A549 (cell line): ENCODE measurements around the gene SHTN1. TPM values are rescaled to one million over a fixed set of nuclear protein-coding genes. Genes with fewer than 3 reads are reported as not detected.

Experiments used
- ATAC-seq, 2 experiments: fragments of 200-7000 bp in 1 of 2; fragments of >200 bp in 1 of 2; cut with Nextera tagmentation in 1 of 2; cut with Tn5 transposase in 1 of 2; 3 replicates each; pipeline versions ENCODE4 v1.8.0 to v1.9.1; 2018 to 2020; ENCODE audit warnings: mild to moderate bottlenecking in 1 of 2, moderate library complexity in 1 of 2
- CTCF ChIA-PET: fragments of 300-600 bp; sonication (Branson Sonifier 250); formaldehyde crosslinking; extraction: SDS; loops from one replicate; lab custom pipeline; 2021; ENCODE audit warnings: antibody characterized with exemption, inconsistent platforms; lab: Yijun Ruan, JAX
- POLR2A ChIA-PET: fragments of 350-600 bp; formaldehyde crosslinking; extraction: SDS; loops from one replicate; lab custom pipeline; 2021; ENCODE audit warnings: antibody characterized with exemption, inconsistent platforms; lab: Yijun Ruan, JAX
- DNase-seq, 2 experiments: peaks; one replicate each; pipeline versions ENCODE4 v3.0.0 to v3.0.0-alpha.2; 2011 to 2016; ENCODE audit warnings: low read depth in 1 of 2, low spot score in 1 of 2
- FAIRE-seq: peaks from 2 replicates; lab custom pipeline; 2011; peaks lifted over from hg19 to GRCh38; lab: Jason Lieb, UNC
- H3K27ac ChIP-seq, 2 experiments: fragments of >200 bp; sonication (Bioruptor Twin); formaldehyde crosslinking; 3 replicates each; pipeline ENCODE4 v1.5.1; 2016 to 2017
- H3K4me1 ChIP-seq: fragments of >200 bp; sonication (Bioruptor Twin); formaldehyde crosslinking; 3 replicates; pipeline ENCODE4 v1.6.1; 2016
- H3K4me2 ChIP-seq: fragments of >200 bp; sonication (Bioruptor Twin); formaldehyde crosslinking; 3 replicates; pipeline ENCODE4 v1.6.1; 2016
- H3K4me3 ChIP-seq: fragments of >200 bp; sonication (Bioruptor Twin); formaldehyde crosslinking; 3 replicates; pipeline ENCODE4 v1.5.1; 2016
- H3K9me3 ChIP-seq: fragments of >200 bp; sonication (Bioruptor Twin); formaldehyde crosslinking; 3 replicates; pipeline ENCODE4 v1.6.1; 2016
- ATOH8 ChIP-seq: fragments of 250-450 bp; sonication (Bioruptor Pico); IDR thresholded peaks from 2 replicates; pipeline ENCODE4 v1.5.0; 2020; ENCODE audit warnings: low read depth, mild to moderate bottlenecking, moderate library complexity
- BCL3 ChIP-seq: fragments of >200 bp; sonication (Bioruptor Twin); formaldehyde crosslinking; IDR thresholded peaks from 3 replicates; pipeline ENCODE4 v1.6.1; 2016
- CBX2 ChIP-seq: fragments of 200-600 bp; sonication (generic); IDR thresholded peaks from 2 replicates; pipeline ENCODE4 v1.6.1; 2016; ENCODE audit warnings: low read depth, mild to moderate bottlenecking, borderline replicate concordance
- CEBPB ChIP-seq, 2 experiments: fragments of >200 bp in 1 of 2; sonication (Bioruptor Twin) in 1 of 2; formaldehyde crosslinking in 1 of 2; IDR thresholded peaks; 2 replicates each; pipeline ENCODE4 v1.6.1; 2012 to 2016
- CHD2 ChIP-seq: fragments of 150-350 bp; IDR thresholded peaks from 2 replicates; pipeline ENCODE4 v1.6.1; 2014; ENCODE audit warnings: low read length; ENCODE audit not compliant: partially characterized antibody
- CHD4 ChIP-seq: fragments of 200-600 bp; sonication (generic); IDR thresholded peaks from 2 replicates; pipeline ENCODE4 v1.6.1; 2016; ENCODE audit warnings: antibody characterized with exemption, mild to moderate bottlenecking, borderline replicate concordance
- CTCF ChIP-seq: fragments of >200 bp; sonication (Bioruptor Twin); formaldehyde crosslinking; IDR thresholded peaks from 3 replicates; pipeline ENCODE4 v1.5.1; 2016
- ELK1 ChIP-seq: fragments of 150-350 bp; IDR thresholded peaks from 2 replicates; pipeline ENCODE4 v1.6.1; 2014; ENCODE audit warnings: low read depth, mild to moderate bottlenecking, low read length
- EP300 ChIP-seq, 2 experiments: fragments of >200 bp; sonication (Bioruptor Twin); formaldehyde crosslinking; IDR thresholded peaks; 2 replicates in 1 of 2; 3 replicates in 1 of 2; pipeline ENCODE4 v1.6.1; 2016 to 2017
- ESRRA ChIP-seq: fragments of 150-350 bp; IDR thresholded peaks from 2 replicates; pipeline ENCODE4 v1.6.1; 2014; ENCODE audit warnings: mild to moderate bottlenecking, low read length, borderline replicate concordance
- HDAC2 ChIP-seq: fragments of 200-600 bp; sonication (generic); IDR thresholded peaks from 2 replicates; pipeline ENCODE4 v1.6.1; 2016
- HEYL ChIP-seq: fragments of 250-450 bp; sonication (Bioruptor Pico); IDR thresholded peaks from 2 replicates; pipeline ENCODE4 v1.8.0; 2021; ENCODE audit warnings: mild to moderate bottlenecking, moderate library complexity
- HOXA7 ChIP-seq: fragments of 250-450 bp; sonication (Bioruptor Pico); IDR thresholded peaks from 2 replicates; pipeline ENCODE4 v1.5.0; 2020; ENCODE audit warnings: mild to moderate bottlenecking, moderate library complexity
- HOXB5 ChIP-seq: fragments of 250-450 bp; sonication (Bioruptor Pico); IDR thresholded peaks from 2 replicates; pipeline ENCODE4 v1.5.0; 2020; ENCODE audit warnings: mild to moderate bottlenecking, moderate library complexity
- JUN ChIP-seq, 2 experiments: fragments of >200 bp; sonication (Bioruptor Twin); formaldehyde crosslinking; IDR thresholded peaks; 2 replicates in 1 of 2; 3 replicates in 1 of 2; pipeline ENCODE4 v1.6.1; 2016 to 2017
- JUNB ChIP-seq: fragments of >200 bp; sonication (Bioruptor Twin); formaldehyde crosslinking; IDR thresholded peaks from 2 replicates; pipeline ENCODE4 v1.6.1; 2016
- KDM1A ChIP-seq: fragments of 200-600 bp; sonication (generic); IDR thresholded peaks from 2 replicates; pipeline ENCODE4 v1.6.1; 2016; ENCODE audit warnings: low read depth, mild to moderate bottlenecking
- KDM5A ChIP-seq: fragments of 200-600 bp; sonication (generic); IDR thresholded peaks from 2 replicates; pipeline ENCODE4 v1.6.1; 2016; ENCODE audit warnings: antibody characterized with exemption, mild to moderate bottlenecking
- MAFK ChIP-seq: fragments of 450-650 bp; IDR thresholded peaks from 2 replicates; pipeline ENCODE4 v1.6.1; 2014; ENCODE audit not compliant: partially characterized antibody
- MYC ChIP-seq: IDR thresholded peaks from 2 replicates; pipeline ENCODE4 v1.6.1; 2012; ENCODE audit warnings: mild to moderate bottlenecking, inconsistent platforms, low read length, improper control_type of control experiment, borderline replicate concordance
- NPAS2 ChIP-seq: fragments of 250-450 bp; sonication (Bioruptor Pico); IDR thresholded peaks from 2 replicates; pipeline ENCODE4 v1.8.0; 2022; ENCODE audit warnings: mild to moderate bottlenecking, moderate library complexity, borderline replicate concordance
- NR3C1 ChIP-seq: fragments of >200 bp; sonication (Bioruptor Twin); formaldehyde crosslinking; IDR thresholded peaks from 3 replicates; pipeline ENCODE4 v1.6.1; 2017
- POLR2A ChIP-seq: IDR thresholded peaks from 2 replicates; pipeline ENCODE4 v1.6.1; 2012; ENCODE audit warnings: mild to moderate bottlenecking, low read length
- RARB ChIP-seq: fragments of 250-450 bp; sonication (Bioruptor Pico); IDR thresholded peaks from 2 replicates; pipeline ENCODE4 v1.8.0; 2021; ENCODE audit warnings: mild to moderate bottlenecking, moderate library complexity
- RNF2 ChIP-seq: fragments of 200-600 bp; sonication (generic); IDR thresholded peaks from 2 replicates; pipeline ENCODE4 v1.6.1; 2016; ENCODE audit warnings: low read depth, mild to moderate bottlenecking, antibody characterized with exemption, moderate library complexity, borderline replicate concordance
- SMC3 ChIP-seq: fragments of >200 bp; sonication (Bioruptor Twin); formaldehyde crosslinking; IDR thresholded peaks from 3 replicates; pipeline ENCODE4 v1.6.1; 2018; ENCODE audit warnings: inconsistent platforms
- TP53 ChIP-seq: fragments of 250-450 bp; sonication (Bioruptor Pico); IDR thresholded peaks from 2 replicates; pipeline ENCODE4 v1.5.0; 2021; ENCODE audit warnings: mild to moderate bottlenecking, moderate library complexity
- ZC3H11A ChIP-seq: fragments of 450-650 bp; IDR thresholded peaks from 2 replicates; pipeline ENCODE4 v1.6.1; 2014; ENCODE audit warnings: antibody characterized with exemption, mild to moderate bottlenecking
- ZFP36 ChIP-seq: fragments of 450-650 bp; IDR thresholded peaks from 2 replicates; pipeline ENCODE4 v1.6.1; 2014; ENCODE audit warnings: borderline replicate concordance; ENCODE audit not compliant: partially characterized antibody
- WGBS: methylation state at CpG from one replicate; pipeline ENCODE4 v1.1.6; 2017; ENCODE audit errors: missing lambda C conversion rate; 5-methylcytosine and 5-hydroxymethylcytosine counted together
- polyA plus RNA-seq, 4 experiments: library from polyadenylated mRNA; depleted of rRNA in 3 of 4; stranded (reverse); fragments of >200 nt; fragmentation: RNase III in 1 of 4; extraction: RNeasy Plus Mini Kit Qiagen cat#74134 plus additional on column Dnase treatment in 1 of 4; gene quantifications; 2 replicates in 3 of 4; 3 replicates in 1 of 4; pipeline ENCODE4 v1.2.3, GENCODE V29; 2011 to 2017

Gene SHTN1
- polyA plus RNA-seq, 2 of the 4 experiments (the other 2 are of a cell fraction), result 21.7 to 63.1 TPM

GRCh38 chr10:116861796-116862195, 143.2 kb downstream of the SHTN1 start:
- no peak for TF ChIP-seq SMC3
- TF ChIP-seq HEYL (CRISPR knock-in tag), result no peak
- TF ChIP-seq ZFP36, result no peak
- TF ChIP-seq HDAC2, result no peak
- TF ChIP-seq ZC3H11A, result no peak
- no peak for TF ChIP-seq CHD4
- no peak for TF ChIP-seq RARB (CRISPR knock-in tag)
- TF ChIP-seq MYC, result no peak
- TF ChIP-seq NPAS2 (CRISPR knock-in tag), result no peak
- Histone ChIP-seq H3K9me3 (peaks cover 15% of the 10 kb centered on the region; the same call in 1 of the 3 replicates), H3K4me3 (no peak overlapping the region), H3K27ac (no peak overlapping the region), H3K4me1 (peaks cover 2% of the 10 kb centered on the region; the same call in 2 of the 3 replicates), H3K4me2 (no peak overlapping the region)
- DNase-seq (no peak), ATAC-seq (no peak), FAIRE-seq (no peak)
- POLR2A ChIA-PET, result no interaction called here
- CTCF ChIA-PET, result interaction anchor here (0.6 kb wide), 1 partner anchor 1096 kb away, joined by 3 read pairs; no protein-coding TSS in a partner anchor
- 49% methylated on average over 2 of the region's 2 CpGs for WGBS

GRCh38 chr10:116857156-116857555, 147.8 kb downstream of the SHTN1 start:
- DNase-seq, result no peak
- Histone ChIP-seq H3K4me3 (no peak overlapping the region), H3K4me2 (no peak overlapping the region), H3K9me3 (peaks cover 15% of the 10 kb centered on the region; the same call in 1 of the 3 replicates), H3K27ac (no peak overlapping the region), H3K4me1 (no peaks in the 10 kb centered on the region)
- ATAC-seq, result no peak
- POLR2A ChIA-PET, result no interaction called here
- CTCF ChIA-PET, result interaction anchor here (0.9 to 1.2 kb wide), 3 partner anchors 9 to 22 kb away, joined by 3 to 4 read pairs (median 3); no protein-coding TSS in a partner anchor
- no peak for TF ChIP-seq KDM1A
- TF ChIP-seq JUN (IDR thresholded peaks at IDR 0.05), result no peak
- TF ChIP-seq CBX2, result no peak
- no peak for TF ChIP-seq MAFK
- no peak for TF ChIP-seq KDM5A
- no peak for TF ChIP-seq CTCF
- no peak for TF ChIP-seq CEBPB (IDR thresholded peaks at IDR 0.05)
- no peak for TF ChIP-seq RNF2
- no peak for TF ChIP-seq ATOH8 (CRISPR knock-in tag)
- no peak for TF ChIP-seq POLR2A
- no peak for TF ChIP-seq TP53 (CRISPR knock-in tag)
- TF ChIP-seq JUNB, result no peak
- TF ChIP-seq HOXA7 (CRISPR knock-in tag), result no peak
- FAIRE-seq, result no peak
- 67% methylated on average over 3 of the region's 3 CpGs for WGBS

- CTCF ChIA-PET, result interaction anchor here (1.0 kb wide), 1 partner anchor 314 kb away, joined by 3 read pairs; no protein-coding TSS in a partner anchor
- WGBS, result 30% methylated on average over 4 of the region's 4 CpGs
Observed at GRCh38 chr10:116853701-116854100, 151.3 kb downstream of the SHTN1 start.

More at GRCh38 chr10:116853701-116854100, 151.3 kb downstream of the SHTN1 start:
- Histone ChIP-seq H3K4me2 (no peak overlapping the region), H3K4me3 (no peak overlapping the region), H3K4me1 (peaks cover 7% of the 10 kb centered on the region), H3K27ac (no peak overlapping the region), H3K9me3 (peaks cover 11% of the 10 kb centered on the region; the same call in 1 of the 3 replicates)
- DNase-seq (no peak), ATAC-seq (no peak), FAIRE-seq (no peak)
- TF ChIP-seq MYC (no peak), EP300 (IDR thresholded peaks at IDR 0.05) (no peak), ATOH8 (CRISPR knock-in tag) (no peak), ESRRA (no peak), RARB (CRISPR knock-in tag) (no peak), ZC3H11A (no peak), BCL3 (no peak), NR3C1 (no peak), TP53 (CRISPR knock-in tag) (no peak), ELK1 (no peak), CHD2 (no peak), HDAC2 (no peak), HOXB5 (CRISPR knock-in tag) (no peak), JUN (IDR thresholded peaks at IDR 0.05) (no peak), CEBPB (IDR thresholded peaks at IDR 0.05) (no peak), ZFP36 (no peak)
- POLR2A ChIA-PET, result no interaction called here
